GM12878 (cell line): ENCODE data around the gene NNAT. TPM values are rescaled to one million over a fixed set of nuclear protein-coding genes. Genes with fewer than 3 reads are reported as not detected.
"Not testable (repeated sequence)": the region's sequence is repeated elsewhere in the genome, so short reads cannot be mapped to it uniquely, and the experiment has no call there.

ENCODE experiments used
- ATAC-seq: fragments of 200-7000 bp; cut with Tn5 transposase; 3 replicates; pipeline ENCODE4 v1.9.1; 2020; ENCODE audit warnings: mild to moderate bottlenecking, moderate library complexity
- BruUV-seq: library from RNA; stranded (reverse); fragments of 400-500 nt; replicated peaks from 2 replicates; lab custom pipeline; 2021; lab: Mats Ljungman, UMichigan
- CTCF ChIA-PET: fragments of 300-600 bp; sonication (Branson Sonifier 250); formaldehyde crosslinking; extraction: SDS; loops from one replicate; lab custom pipeline; 2021; ENCODE audit warnings: inconsistent platforms; lab: Yijun Ruan, JAX
- POLR2A ChIA-PET: fragments of 350-600 bp; formaldehyde crosslinking; extraction: SDS; loops from one replicate; lab custom pipeline; 2021; ENCODE audit warnings: inconsistent platforms; lab: Charles Lee
- RAD21 ChIA-PET: fragments of 300-600 bp; sonication (Branson Sonifier 250); formaldehyde crosslinking; loops from one replicate; lab custom pipeline; 2023; ENCODE audit warnings: antibody characterized with exemption; ENCODE audit not compliant: unreplicated experiment; lab: Charles Lee
- SMC1A ChIA-PET: fragments of 300-600 bp; sonication (Branson Sonifier 250); formaldehyde crosslinking; loops from one replicate; lab custom pipeline; 2023; ENCODE audit not compliant: unreplicated experiment, uncharacterized antibody; lab: Charles Lee
- DNase-seq: peaks from one replicate; pipeline ENCODE4 v3.0.0-alpha.2; 2011; ENCODE audit warnings: low read depth, low spot score
- FAIRE-seq: peaks from 3 replicates; lab custom pipeline; 2011; peaks lifted over from hg19 to GRCh38; lab: Jason Lieb, UNC
- H2AFZ ChIP-seq: 2 replicates; pipeline ENCODE4 v1.6.0; 2011; ENCODE audit warnings: low read depth, low read length, control low read depth; ENCODE audit not compliant: control insufficient read depth
- H3K27ac ChIP-seq: 2 replicates; pipeline ENCODE4 v1.5.1; 2011; ENCODE audit warnings: control low read depth; ENCODE audit not compliant: control insufficient read depth, insufficient read depth
- H3K27me3 ChIP-seq, 2 experiments: replicated peaks in 1 of 2; 2 replicates each; pipeline versions ENCODE4 v1.6.0 to v1.6.1; 2011; ENCODE audit warnings: low read length in 1 of 2; ENCODE audit not compliant: control insufficient read depth in 2 of 2, insufficient read depth in 2 of 2
- H3K36me3 ChIP-seq, 2 experiments: 2 replicates each; pipeline ENCODE4 v1.5.1; 2011; ENCODE audit warnings: low read length in 1 of 2; ENCODE audit not compliant: control insufficient read depth in 2 of 2, insufficient read depth in 2 of 2
- H3K4me1 ChIP-seq: 2 replicates; pipeline ENCODE4 v1.6.1; 2011; ENCODE audit warnings: mild to moderate bottlenecking, low read length, moderate library complexity, mixed read lengths; ENCODE audit not compliant: control insufficient read depth, insufficient read depth
- H3K4me2 ChIP-seq: 2 replicates; pipeline ENCODE4 v1.6.0; 2011; ENCODE audit warnings: control low read depth; ENCODE audit not compliant: control insufficient read depth, insufficient read depth
- H3K4me3 ChIP-seq: fragments of 200-600 bp; sonication (generic); 2 replicates; pipeline ENCODE4 v1.5.1; 2016
- H3K79me2 ChIP-seq: 2 replicates; pipeline ENCODE4 v1.6.0; 2011; ENCODE audit warnings: low read length; ENCODE audit not compliant: control insufficient read depth, insufficient read depth
- H3K9ac ChIP-seq: 2 replicates; pipeline ENCODE4 v1.8.0; 2011; ENCODE audit warnings: low read length, control low read depth, mixed read lengths; ENCODE audit not compliant: control insufficient read depth, insufficient read depth
- H3K9me3 ChIP-seq: replicated peaks from 3 replicates; pipeline ENCODE4 v1.5.1; 2011; ENCODE audit warnings: mild to moderate bottlenecking, low read length; ENCODE audit not compliant: control insufficient read depth, insufficient read depth
- H4K20me1 ChIP-seq: 2 replicates; pipeline ENCODE4 v1.6.0; 2011; ENCODE audit not compliant: control insufficient read depth, insufficient read depth
- ASH2L ChIP-seq: fragments of 300-600, 200-600 bp; sonication (generic); IDR thresholded peaks from 2 replicates; pipeline ENCODE4 v1.6.1; 2017; ENCODE audit warnings: low read depth, mild to moderate bottlenecking, borderline replicate concordance
- CHD1 ChIP-seq: IDR thresholded peaks from 2 replicates; pipeline ENCODE4 v1.6.1; 2012; ENCODE audit warnings: low read depth, low read length, improper control_type of control experiment
- MTA2 ChIP-seq: fragments of 450-650 bp; IDR thresholded peaks from 2 replicates; pipeline ENCODE4 v1.6.1; 2016; ENCODE audit warnings: low read depth, mild to moderate bottlenecking, moderate library complexity
- NFXL1 ChIP-seq: fragments of 450-650 bp; IDR thresholded peaks from 2 replicates; pipeline ENCODE4 v1.6.1; 2017; ENCODE audit warnings: antibody characterized with exemption, mild to moderate bottlenecking, borderline replicate concordance
- PML ChIP-seq: IDR thresholded peaks from 2 replicates; pipeline ENCODE4 v1.6.1; 2012; ENCODE audit warnings: low read length, inconsistent platforms
- SMAD1 ChIP-seq: fragments of 450-650 bp; IDR thresholded peaks from 2 replicates; pipeline ENCODE4 v1.6.1; 2018; ENCODE audit warnings: mild to moderate bottlenecking, low read depth; ENCODE audit not compliant: partially characterized antibody
- SMC3 ChIP-seq: IDR thresholded peaks from 2 replicates; pipeline ENCODE4 v1.6.1; 2011; ENCODE audit warnings: low read length, improper control_type of control experiment, borderline replicate concordance
- TCF7 ChIP-seq: IDR thresholded peaks from 2 replicates; pipeline ENCODE4 v1.6.1; 2014; ENCODE audit warnings: antibody characterized with exemption, borderline replicate concordance
- ZNF24 ChIP-seq: fragments of 450-650 bp; IDR thresholded peaks from 2 replicates; pipeline ENCODE4 v1.6.1; 2017; ENCODE audit warnings: antibody characterized with exemption, mild to moderate bottlenecking
- WGBS: methylation state at CpG from one replicate; pipeline ENCODE4 v1.1.6; 2016; ENCODE audit warnings: low lambda C conversion rate; ENCODE audit not compliant: insufficient replicate concordance, insufficient coverage; ENCODE audit errors: missing lambda C conversion rate; 5-methylcytosine and 5-hydroxymethylcytosine counted together
- in situ Hi-C: fragments of 300-500 bp; cut with MboI; formaldehyde crosslinking; loops from 9 replicates; pipeline ENCODE4 v1.14.3; 2018; ENCODE audit warnings: mixed read lengths
- intact Hi-C: fragments of 100-400 bp; cut with micrococcal nuclease; formaldehyde crosslinking; loops from one replicate; pipeline ENCODE4 v1.14.2; 2022; ENCODE audit not compliant: unreplicated experiment
- polyA plus RNA-seq, 11 experiments: library from polyadenylated mRNA; depleted of rRNA in 4 of 11; unstranded in 6 of 11; stranded (reverse) in 5 of 11; fragments of >200 nt; fragmentation: Nextera tagmentation in 4 of 11; fragmentation: Illumina TruSeq in 1 of 11; extraction: Ambion mirVana in 4 of 11; extraction: Trizol in 1 of 11; gene quantifications; 1 replicate in 1 of 11; 2 replicates in 10 of 11; pipeline versions ENCODE4 v1.2.1 to v1.2.3, GENCODE V29; 2011 to 2016; ENCODE audit warnings: inconsistent platforms in 2 of 11, missing spikeins in 2 of 11, low read depth in 1 of 11
- total RNA-seq, 4 experiments: library from RNA; depleted of rRNA in 3 of 4; stranded (reverse); fragments of >200 nt in 3 of 4; fragmentation: Illumina TruSeq in 1 of 4; extraction: Trizol in 1 of 4; gene quantifications; 2 replicates each; pipeline versions ENCODE4 v1.2.1 to v1.2.3, GENCODE V29; 2013 to 2021
- TF ChIP-seq, protein P1 (sequence below), 3 experiments: IDR thresholded peaks in 2 of 3; conservative IDR thresholded peaks in 1 of 3; 2 replicates each; pipeline ENCODE4 v1.5.1; 2011; ENCODE audit warnings: low read depth in 3 of 3, low read length in 3 of 3, mild to moderate bottlenecking in 3 of 3, control low read depth in 2 of 3, moderate library complexity in 2 of 3, inconsistent platforms in 1 of 3, mixed read lengths in 1 of 3; ENCODE audit not compliant: control insufficient read depth in 2 of 3, insufficient read depth in 1 of 3; ENCODE audit errors: extremely low read depth in 1 of 3

NNAT gene
- total and polyA plus RNA-seq, 10 of the 15 experiments (the other 5 are each of a cell fraction or from before 2014, with no cell fraction given), result 0.22 to 0.99 (median 0.42) TPM; not detected in 7

DNA sequence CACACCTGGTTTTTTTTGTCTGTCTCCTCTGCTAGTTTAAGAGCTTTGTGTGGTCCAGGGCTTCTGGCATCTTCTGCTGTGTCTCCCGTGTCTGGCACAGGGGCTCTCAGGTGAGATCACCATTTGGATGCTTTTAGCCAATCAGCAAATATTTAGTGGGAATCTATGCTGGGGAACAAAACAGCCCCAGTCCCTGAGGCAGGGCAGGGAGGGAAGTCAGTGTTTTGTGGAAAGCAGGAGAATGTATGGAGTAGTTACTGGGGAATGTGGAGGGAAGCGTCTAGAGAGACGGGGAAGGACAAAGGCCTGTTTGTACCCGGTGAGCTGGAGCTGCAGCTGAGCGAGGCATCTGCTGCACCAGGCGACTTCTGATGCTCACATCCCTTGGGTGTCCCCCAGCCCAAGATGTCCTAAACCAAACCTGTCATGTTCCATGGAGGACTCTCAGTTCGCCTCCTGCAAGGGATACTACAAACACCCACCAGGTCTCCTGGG, 49.3 kb upstream of the NNAT start:
- no peak for FAIRE-seq
- Histone ChIP-seq H2AFZ (no peak overlapping the region), H3K27me3 (peaks cover 0 to 3% of the 10 kb centered on the region in 2 experiments; a peak in 3 of 4 replicates), H3K79me2 (no peaks in the 10 kb centered on the region), H4K20me1 (no peaks in the 10 kb centered on the region), H3K4me3 (no peak overlapping the region), H3K9me3 (no peaks in the 10 kb centered on the region), H3K27ac (no peak overlapping the region), H3K36me3 (no peaks in the 10 kb centered on the region), H3K9ac (no peak overlapping the region), H3K4me2 (no peak overlapping the region), H3K4me1 (no peaks in the 10 kb centered on the region)
- ATAC-seq, result no peak
- 58% methylated on average over 7 of the region's 7 CpGs for WGBS
- DNase-seq, result no peak
- no TSS peak for BruUV-seq
- ChIA-PET POLR2A (no interaction called here), RAD21 (interaction anchor here (0.7 kb wide), 1 partner anchor 306 kb away, joined by 3 read pairs; no protein-coding TSS in a partner anchor), CTCF (no interaction called here), SMC1A (no interaction called here)
- TF ChIP-seq NFXL1 (no peak), TCF7 (no peak), CHD1 (no peak), SMAD1 (no peak), MTA2 (no peak), SMC3 (no peak), PML (no peak), ZNF24 (no peak), ASH2L (no peak)
- TF ChIP-seq, protein P1, sequence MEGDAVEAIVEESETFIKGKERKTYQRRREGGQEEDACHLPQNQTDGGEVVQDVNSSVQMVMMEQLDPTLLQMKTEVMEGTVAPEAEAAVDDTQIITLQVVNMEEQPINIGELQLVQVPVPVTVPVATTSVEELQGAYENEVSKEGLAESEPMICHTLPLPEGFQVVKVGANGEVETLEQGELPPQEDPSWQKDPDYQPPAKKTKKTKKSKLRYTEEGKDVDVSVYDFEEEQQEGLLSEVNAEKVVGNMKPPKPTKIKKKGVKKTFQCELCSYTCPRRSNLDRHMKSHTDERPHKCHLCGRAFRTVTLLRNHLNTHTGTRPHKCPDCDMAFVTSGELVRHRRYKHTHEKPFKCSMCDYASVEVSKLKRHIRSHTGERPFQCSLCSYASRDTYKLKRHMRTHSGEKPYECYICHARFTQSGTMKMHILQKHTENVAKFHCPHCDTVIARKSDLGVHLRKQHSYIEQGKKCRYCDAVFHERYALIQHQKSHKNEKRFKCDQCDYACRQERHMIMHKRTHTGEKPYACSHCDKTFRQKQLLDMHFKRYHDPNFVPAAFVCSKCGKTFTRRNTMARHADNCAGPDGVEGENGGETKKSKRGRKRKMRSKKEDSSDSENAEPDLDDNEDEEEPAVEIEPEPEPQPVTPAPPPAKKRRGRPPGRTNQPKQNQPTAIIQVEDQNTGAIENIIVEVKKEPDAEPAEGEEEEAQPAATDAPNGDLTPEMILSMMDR (IDR thresholded peaks at IDR 0.05 in 2 of 3, conservative IDR thresholded peaks at IDR 0.05 in 1 of 3; ENCODE audit: control insufficient read depth in 2 of 3, extremely low read depth in 1 of 3, insufficient read depth in 1 of 3, low read depth in 3 of 3, low read length in 3 of 3), result no peak
- in situ Hi-C loops, result no loop called here
- intact Hi-C loops, result no loop called here

- H3K9me3 ChIP-seq, CTCF ChIA-PET, H3K4me2 ChIP-seq, H3K27ac ChIP-seq, DNase-seq, H2AFZ ChIP-seq, BruUV-seq, SMC1A ChIA-PET, ATAC-seq, H3K79me2 ChIP-seq, H3K4me1 ChIP-seq, in situ Hi-C loops, H3K9ac ChIP-seq, FAIRE-seq, H3K4me3 ChIP-seq, H3K27me3 ChIP-seq, H4K20me1 ChIP-seq, intact Hi-C loops, H3K36me3 ChIP-seq: not testable (repeated sequence)
- ChIA-PET RAD21 (interaction anchor here (0.7 kb wide), 1 partner anchor 306 kb away, joined by 3 read pairs; no protein-coding TSS in a partner anchor), POLR2A (interaction anchor here (0.6 kb wide), 1 partner anchor 9 kb away, joined by 5 read pairs; no protein-coding TSS in a partner anchor)
- 13% methylated on average over 6 of the region's 6 CpGs for WGBS
Observed at GRCh38 chr20:37472435-37472834, 48.6 kb upstream of the NNAT start.
